Adrenal gland (tissue), 12 donors: ENCODE measurements around the gene WWTR1. TPM values are rescaled to one million over a fixed set of nuclear protein-coding genes. Genes with fewer than 3 reads are reported as not detected.

ENCODE experiments used
- DNase-seq, 7 donors: peaks; one replicate each; pipeline ENCODE4 v3.0.0-alpha.2; 2019 to 2020
- H3K27ac ChIP-seq, 5 donors: fragments of 200-600 bp; sonication (generic) in 4 of 5; 1 replicate in 3 of 5; 2 replicates in 2 of 5; pipeline versions ENCODE4 v1.5.1 to v1.8.0; 2016 to 2020; ENCODE audit warnings: mild to moderate bottlenecking in 1 of 5
- H3K27me3 ChIP-seq: fragments of 200-600 bp; 2 replicates; pipeline ENCODE4 v1.8.0; 2021
- H3K36me3 ChIP-seq, 2 donors: fragments of 200-600 bp; replicated peaks in 1 of 2; 1 replicate in 1 of 2; 2 replicates in 1 of 2; pipeline versions ENCODE4 v1.5.1 to v1.8.0; 2018 to 2022
- H3K4me1 ChIP-seq, 2 donors: fragments of 200-600 bp; replicated peaks in 1 of 2; 1 replicate in 1 of 2; 2 replicates in 1 of 2; pipeline versions ENCODE4 v1.5.1 to v1.8.0; 2018 to 2021
- H3K4me3 ChIP-seq, 4 donors: fragments of 200-600 bp; sonication (generic) in 3 of 4; one replicate each; pipeline ENCODE4 v1.5.1; 2016 to 2018
- H3K9me3 ChIP-seq, 3 donors: fragments of 200-600 bp; sonication (generic) in 1 of 3; replicated peaks in 1 of 3; 1 replicate in 2 of 3; 2 replicates in 1 of 3; pipeline versions ENCODE4 v1.5.1 to v1.8.0; 2016 to 2021
- CTCF ChIP-seq, 6 experiments: fragments of 450-650 bp in 4 of 6; fragments of 200-600 bp in 2 of 6; sonication (generic) in 1 of 6; IDR thresholded peaks; 1 replicate in 5 of 6; 2 replicates in 1 of 6; pipeline versions ENCODE4 v1.5.1 to v1.8.0; 2016 to 2021; ENCODE audit warnings: antibody characterized with exemption in 6 of 6, mild to moderate bottlenecking in 2 of 6, moderate library complexity in 1 of 6
- POLR2A ChIP-seq, 2 donors: fragments of 450-650 bp; IDR thresholded peaks; one replicate each; pipeline ENCODE4 v1.6.1; 2017; ENCODE audit warnings: antibody characterized with exemption in 2 of 2, mild to moderate bottlenecking in 2 of 2, moderate library complexity in 1 of 2
- WGBS, 4 donors: extraction: QIAGEN DNeasy Blood & Tissue Kit in 2 of 4; methylation state at CpG; one replicate each; pipeline versions ENCODE4 v1.1.5 to v1.1.7; 2013 to 2017; 5-methylcytosine and 5-hydroxymethylcytosine counted together
- intact Hi-C, 2 donors: fragments of 100-400 bp; cut with DNase I; formaldehyde crosslinking; loops; one replicate each; pipeline versions ENCODE4 v1.14.1 to v1.15.0; 2022 to 2023
- polyA plus RNA-seq, 3 donors: library from polyadenylated mRNA; stranded (reverse); fragments of 200-250 nt in 2 of 3; fragments of 350-450 nt in 1 of 3; fragmentation: Illumina TruSeq in 1 of 3; extraction: RNeasy Lipid Tissue Mini Kit (QIAGEN cat#74804) in 1 of 3; gene quantifications; one replicate each; pipeline ENCODE4 v1.2.3, GENCODE V29; 2013 to 2014
- total RNA-seq, 9 donors: library from RNA; depleted of rRNA in 4 of 9; stranded (reverse); fragments of >200 nt in 4 of 9; fragments of 120-200 nt in 1 of 9; fragmentation: NEBNext Ultra II Directional in 1 of 9; extraction: Animal tissue kit (Norgen Biotek cat#: 25700) in 1 of 9; gene quantifications; one replicate each; pipeline versions ENCODE4 v1.1.0 to v1.2.4, GENCODE V29; 2013 to 2023
- donor health status: healthy with polysubstance abuse.
- donor health status: Bipolar disorder and iron deficiency.
- donor health status: DM: yes; HTN: yes; CAD: no.
- donor health status: DM: no; HTN: no; CAD: no.
- donor health status: DM: no; HTN: no; CAD: no.
- donor health status: DM: yes; HTN: yes; CAD: no.

Gene WWTR1
- total and polyA plus RNA-seq, 12 donors: 11.9 to 56.2 (median 35.6) TPM

GRCh38 chr3:149566292-149566975 is 91.4 kb downstream of the WWTR1 start:
- TF ChIP-seq POLR2A (IDR thresholded peaks at IDR 0.05): no peak
- TF ChIP-seq CTCF (IDR thresholded peaks at IDR 0.05): no peak
- intact Hi-C loops: no loop called here
- Histone ChIP-seq H3K27ac (no peak overlapping the region), H3K36me3 (no peaks in the 10 kb centered on the region), H3K27me3 (no peaks in the 10 kb centered on the region), H3K9me3 (no peaks in the 10 kb centered on the region), H3K4me1 (no peaks in the 10 kb centered on the region), H3K4me3 (no peak overlapping the region)
- no peak for DNase-seq
- 79 to 84% (median 82%) methylated on average over 6 of the region's 6 CpGs for WGBS, 4 donors

GRCh38 chr3:149564079-149564478 is 93.7 kb downstream of the WWTR1 start:
- DNase-seq: no peak
- Histone ChIP-seq H3K36me3 (no peaks in the 10 kb centered on the region), H3K9me3 (no peaks in the 10 kb centered on the region), H3K27me3 (no peaks in the 10 kb centered on the region), H3K27ac (no peak overlapping the region), H3K4me1 (no peaks in the 10 kb centered on the region), H3K4me3 (no peak overlapping the region)
- intact Hi-C loops: no loop called here
- TF ChIP-seq POLR2A (IDR thresholded peaks at IDR 0.05) (no peak), CTCF (IDR thresholded peaks at IDR 0.05) (no peak)
- 92 to 98% (median 95%) methylated on average over 2 of the region's 2 CpGs for WGBS, 4 donors

- H3K27me3 ChIP-seq: no peaks in the 10 kb centered on the region
- WGBS, 4 donors: 91 to 99% (median 94%) methylated on average over 5 of the region's 5 CpGs
- peaks cover 3 to 9% of the 10 kb centered on the region in 2 donors for H3K4me1 ChIP-seq
- no peak overlapping the region for H3K27ac ChIP-seq
- TF ChIP-seq CTCF (IDR thresholded peaks at IDR 0.05) (no peak), POLR2A (IDR thresholded peaks at IDR 0.05) (no peak)
- intact Hi-C loops: no loop called here
- no peak for DNase-seq
- no peaks in the 10 kb centered on the region for H3K36me3 ChIP-seq
- H3K4me3 ChIP-seq: no peak overlapping the region
- no peaks in the 10 kb centered on the region for H3K9me3 ChIP-seq
Measured at GRCh38 chr3:149563114-149563513, 94.7 kb downstream of the WWTR1 start.

GRCh38 chr3:149560617-149561016 is 97.2 kb downstream of the WWTR1 start:
- Histone ChIP-seq H3K4me1 (peaks cover 3 to 18% of the 10 kb centered on the region in 2 donors), H3K36me3 (no peaks in the 10 kb centered on the region), H3K9me3 (no peaks in the 10 kb centered on the region), H3K27me3 (no peaks in the 10 kb centered on the region), H3K4me3 (no peak overlapping the region), H3K27ac (no peak overlapping the region)
- TF ChIP-seq POLR2A (IDR thresholded peaks at IDR 0.05) (no peak), CTCF (IDR thresholded peaks at IDR 0.05) (no peak)
- DNase-seq: no peak
- intact Hi-C loops: no loop called here
- 82 to 91% (median 90%) methylated on average over 4 of the region's 4 CpGs for WGBS, 4 donors
